DND-41 (cell line): ENCODE data around the gene KICS2.

Experiments
- CTCF ChIP-seq: IDR thresholded peaks from 2 replicates; pipeline ENCODE4 v1.5.1; 2012; ENCODE audit warnings: borderline replicate concordance, low read length, moderate library complexity, mild to moderate bottlenecking; ENCODE audit not compliant: poor library complexity, severe bottlenecking; ENCODE audit errors: extremely low read depth
- EZH2 ChIP-seq: IDR thresholded peaks from 3 replicates; pipeline ENCODE4 v1.6.1; 2012; ENCODE audit warnings: borderline replicate concordance, low read depth, mild to moderate bottlenecking, moderate library complexity, low read length, inconsistent platforms; ENCODE audit not compliant: severe bottlenecking

GRCh38 chr12:64252681-64253080 is 30.6 kb upstream of the KICS2 start:
- TF ChIP-seq CTCF (no peak), EZH2 (no peak)
